BLaER1 treated with 17β-estradiol and CSF1 and Interleukin-3, amounts not matched to agents 10 nM and 100 nM (cell line): ENCODE measurements around the gene MAGI1.

Experiments used
- H3K27ac ChIP-seq, 11 experiments: shearing (Covaris generic); formaldehyde crosslinking; 2 replicates each; pipeline ENCODE4 v1.8.1; 2022
- H3K27me3 ChIP-seq, 11 experiments: shearing (Covaris generic); formaldehyde crosslinking; 2 replicates each; pipeline ENCODE4 v1.8.1; 2022
- H3K36me3 ChIP-seq, 11 experiments: shearing (Covaris generic); formaldehyde crosslinking; 2 replicates each; pipeline ENCODE4 v1.8.1; 2022
- H3K4me1 ChIP-seq, 10 experiments: shearing (Covaris generic); formaldehyde crosslinking; 2 replicates each; pipeline ENCODE4 v1.8.1; 2022
- H3K4me2 ChIP-seq, 11 experiments: shearing (Covaris generic); formaldehyde crosslinking; 2 replicates each; pipeline ENCODE4 v1.8.1; 2022
- H3K4me3 ChIP-seq, 10 experiments: shearing (Covaris generic); formaldehyde crosslinking; 2 replicates each; pipeline ENCODE4 v1.8.1; 2022
- H3K9ac ChIP-seq, 11 experiments: shearing (Covaris generic); formaldehyde crosslinking; 2 replicates each; pipeline ENCODE4 v1.8.1; 2022
- H3K9me3 ChIP-seq, 11 experiments: shearing (Covaris generic); formaldehyde crosslinking; replicated peaks in 1 of 11; 2 replicates each; pipeline ENCODE4 v1.8.1; 2022
- H4K20me1 ChIP-seq, 11 experiments: shearing (Covaris generic); formaldehyde crosslinking; 2 replicates each; pipeline ENCODE4 v1.8.1; 2022
- Cebpa-rat ChIP-seq, 11 experiments: shearing (Covaris generic); IDR thresholded peaks; 2 replicates each; pipeline ENCODE4 v1.8.1; 2022

The MAGI1 gene

GRCh38 chr3:65540666-65541065 is 498.1 kb downstream of the MAGI1 start:
- no peak overlapping the region for H3K4me3 ChIP-seq
- no peak for TF ChIP-seq Cebpa-rat (IDR thresholded peaks at IDR 0.05)
- peaks cover 12 to 66% (median 45%) of the 10 kb centered on the region in 11 experiments for H3K9me3 ChIP-seq
- H3K27me3 ChIP-seq: no peaks in the 10 kb centered on the region
- H3K36me3 ChIP-seq: peaks cover 0 to 17% (median 0%) of the 10 kb centered on the region in 11 experiments; a peak in 2 of 22 replicates
- peaks cover 18 to 79% (median 41%) of the 10 kb centered on the region in 10 experiments for H3K4me1 ChIP-seq
- no peaks in the 10 kb centered on the region for H4K20me1 ChIP-seq
- H3K9ac ChIP-seq: no peak overlapping the region
- H3K4me2 ChIP-seq: peak overlapping the region in 7 of 11 experiments; percentile 16 to 66 (median 49); a peak in 13 of 22 replicates
- H3K27ac ChIP-seq: peak overlapping the region in 1 of 11 experiments; percentile 17; a peak in 1 of 22 replicates

GRCh38 chr3:65539616-65540015 is 499.1 kb downstream of the MAGI1 start:
- H3K4me2 ChIP-seq: peak overlapping the region in 6 of 11 experiments; percentile 7 to 61 (median 16); a peak in 7 of 22 replicates

GRCh38 chr3:65538101-65538500 is 500.6 kb downstream of the MAGI1 start:
- H3K4me1 ChIP-seq: peaks cover 19 to 86% (median 50%) of the 10 kb centered on the region in 10 experiments
- H3K4me3 ChIP-seq: no peak overlapping the region
- H3K4me2 ChIP-seq: peak overlapping the region in 3 of 11 experiments; percentile 2 to 25 (median 20); a peak in 4 of 22 replicates
- no peaks in the 10 kb centered on the region for H3K27me3 ChIP-seq
- TF ChIP-seq Cebpa-rat (IDR thresholded peaks at IDR 0.05): no peak
- H4K20me1 ChIP-seq: no peaks in the 10 kb centered on the region
- no peak overlapping the region for H3K9ac ChIP-seq
- peaks cover 12 to 64% (median 42%) of the 10 kb centered on the region in 11 experiments for H3K9me3 ChIP-seq
- H3K36me3 ChIP-seq: peaks cover 0 to 17% (median 0%) of the 10 kb centered on the region in 11 experiments; a peak in 2 of 22 replicates
- H3K27ac ChIP-seq: no peak overlapping the region

More at GRCh38 chr3:65539616-65540015, 499.1 kb downstream of the MAGI1 start:
- TF ChIP-seq Cebpa-rat (IDR thresholded peaks at IDR 0.05): no peak
- Histone ChIP-seq H3K4me1 (peaks cover 18 to 79% (median 44%) of the 10 kb centered on the region in 10 experiments), H3K9ac (no peak overlapping the region), H3K27ac (no peak overlapping the region), H3K4me3 (peak overlapping the region in 1 of 10 experiments; percentile 12; a peak in 1 of 20 replicates), H4K20me1 (no peaks in the 10 kb centered on the region), H3K9me3 (peaks cover 12 to 66% (median 45%) of the 10 kb centered on the region in 11 experiments), H3K27me3 (no peaks in the 10 kb centered on the region), H3K36me3 (peaks cover 0 to 17% (median 0%) of the 10 kb centered on the region in 11 experiments; a peak in 2 of 22 replicates)

- Histone ChIP-seq H3K9ac (no peak overlapping the region), H3K4me2 (peak overlapping the region in 4 of 11 experiments; percentile 73 to 93 (median 74); a peak in 6 of 22 replicates), H3K36me3 (peaks cover 0 to 26% (median 0%) of the 10 kb centered on the region in 11 experiments; a peak in 2 of 22 replicates), H3K27ac (no peak overlapping the region), H3K27me3 (no peaks in the 10 kb centered on the region), H4K20me1 (no peaks in the 10 kb centered on the region), H3K9me3 (peaks cover 7 to 64% (median 37%) of the 10 kb centered on the region in 11 experiments), H3K4me3 (no peak overlapping the region; a peak in 1 of 20 replicates), H3K4me1 (peaks cover 19 to 96% (median 55%) of the 10 kb centered on the region in 10 experiments)
- TF ChIP-seq Cebpa-rat (IDR thresholded peaks at IDR 0.05): no peak
Measured at GRCh38 chr3:65537109-65537508, 501.6 kb downstream of the MAGI1 start.

GRCh38 chr3:65535260-65535659 is 503.5 kb downstream of the MAGI1 start:
- peaks cover 0 to 26% (median 0%) of the 10 kb centered on the region in 11 experiments; a peak in 2 of 22 replicates for H3K36me3 ChIP-seq

GRCh38 chr3:65534805-65535204 is 503.9 kb downstream of the MAGI1 start:
- TF ChIP-seq Cebpa-rat (IDR thresholded peaks at IDR 0.05): no peak
- Histone ChIP-seq H4K20me1 (no peaks in the 10 kb centered on the region), H3K27ac (peak overlapping the region in 8 of 11 experiments; percentile 18 to 58 (median 42); a peak in 11 of 22 replicates), H3K9me3 (peaks cover 5 to 62% (median 35%) of the 10 kb centered on the region in 11 experiments; a peak in 18 of 22 replicates), H3K27me3 (no peaks in the 10 kb centered on the region), H3K4me1 (peaks cover 16 to 93% (median 44%) of the 10 kb centered on the region in 10 experiments), H3K36me3 (peaks cover 0 to 26% (median 0%) of the 10 kb centered on the region in 11 experiments; a peak in 2 of 22 replicates), H3K4me2 (peak overlapping the region; percentile 46 to 93 (median 71)), H3K9ac (peak overlapping the region in 1 of 11 experiments; percentile 33; a peak in 2 of 22 replicates), H3K4me3 (peak overlapping the region in 3 of 10 experiments; percentile 4 to 34 (median 17); a peak in 4 of 20 replicates)

More at GRCh38 chr3:65535260-65535659, 503.5 kb downstream of the MAGI1 start:
- Histone ChIP-seq H3K27me3 (no peaks in the 10 kb centered on the region), H3K4me1 (peaks cover 16 to 94% (median 48%) of the 10 kb centered on the region in 10 experiments), H3K9me3 (peaks cover 5 to 62% (median 35%) of the 10 kb centered on the region in 11 experiments; a peak in 18 of 22 replicates), H3K4me3 (peak overlapping the region in 4 of 10 experiments; percentile 4 to 34 (median 16); a peak in 4 of 20 replicates), H3K27ac (peak overlapping the region in 7 of 11 experiments; percentile 19 to 58 (median 46); a peak in 11 of 22 replicates), H3K4me2 (peak overlapping the region; percentile 46 to 93 (median 71)), H3K9ac (peak overlapping the region in 1 of 11 experiments; percentile 33; a peak in 2 of 22 replicates), H4K20me1 (no peaks in the 10 kb centered on the region)
- TF ChIP-seq Cebpa-rat (IDR thresholded peaks at IDR 0.05): no peak

- H3K4me1 ChIP-seq: peaks cover 16 to 73% (median 40%) of the 10 kb centered on the region in 10 experiments
- no peak overlapping the region for H3K4me3 ChIP-seq
- no peak overlapping the region for H3K9ac ChIP-seq
- H3K9me3 ChIP-seq: peaks cover 7 to 58% (median 30%) of the 10 kb centered on the region in 11 experiments; a peak in 17 of 22 replicates
- no peak for TF ChIP-seq Cebpa-rat (IDR thresholded peaks at IDR 0.05)
- H4K20me1 ChIP-seq: no peaks in the 10 kb centered on the region
- peaks cover 0 to 10% (median 0%) of the 10 kb centered on the region in 11 experiments; a peak in 2 of 22 replicates for H3K36me3 ChIP-seq
- peak overlapping the region in 5 of 11 experiments; percentile 10 to 93 (median 40); a peak in 9 of 22 replicates for H3K4me2 ChIP-seq
- H3K27ac ChIP-seq: no peak overlapping the region
- no peaks in the 10 kb centered on the region for H3K27me3 ChIP-seq
Measured at GRCh38 chr3:65532749-65533148, 506.0 kb downstream of the MAGI1 start.

- peaks cover 16 to 69% (median 39%) of the 10 kb centered on the region in 10 experiments for H3K4me1 ChIP-seq
- no peak overlapping the region for H3K9ac ChIP-seq
- peaks cover 0 to 9% (median 0%) of the 10 kb centered on the region in 11 experiments; a peak in 2 of 22 replicates for H3K36me3 ChIP-seq
- no peaks in the 10 kb centered on the region for H3K27me3 ChIP-seq
- H3K27ac ChIP-seq: no peak overlapping the region
- peaks cover 7 to 58% (median 30%) of the 10 kb centered on the region in 11 experiments; a peak in 18 of 22 replicates for H3K9me3 ChIP-seq
- no peak for TF ChIP-seq Cebpa-rat (IDR thresholded peaks at IDR 0.05)
- no peak overlapping the region for H3K4me3 ChIP-seq
- no peaks in the 10 kb centered on the region for H4K20me1 ChIP-seq
- peak overlapping the region in 5 of 11 experiments; percentile 10 to 93 (median 40); a peak in 8 of 22 replicates for H3K4me2 ChIP-seq
Measured at GRCh38 chr3:65532215-65532614, 506.5 kb downstream of the MAGI1 start.

- H3K27me3 ChIP-seq: no peaks in the 10 kb centered on the region
- H4K20me1 ChIP-seq: no peaks in the 10 kb centered on the region
- no peak overlapping the region for H3K9ac ChIP-seq
- H3K9me3 ChIP-seq: peaks cover 0 to 58% (median 30%) of the 10 kb centered on the region in 11 experiments; a peak in 17 of 22 replicates
- peaks cover 16 to 68% (median 35%) of the 10 kb centered on the region in 10 experiments for H3K4me1 ChIP-seq
- no peak overlapping the region for H3K27ac ChIP-seq
- H3K36me3 ChIP-seq: peaks cover 0 to 9% (median 0%) of the 10 kb centered on the region in 11 experiments; a peak in 3 of 22 replicates
- H3K4me3 ChIP-seq: no peak overlapping the region
- peak overlapping the region in 2 of 11 experiments; percentile 74 to 93; a peak in 3 of 22 replicates for H3K4me2 ChIP-seq
- no peak for TF ChIP-seq Cebpa-rat (IDR thresholded peaks at IDR 0.05)
Measured at GRCh38 chr3:65531499-65531898, 507.2 kb downstream of the MAGI1 start.
